ENCODE data around the gene PDZD4.

PDZD4 gene

GRCh38 chrX:153769865-153770600, 60.3 kb downstream of the PDZD4 start:
- no peak for DNase-seq

- no peak for DNase-seq
Observed at GRCh38 chrX:153769158-153769864, 61.0 kb downstream of the PDZD4 start.

- DNase-seq: no peak
Observed at GRCh38 chrX:153768311-153769157, 61.8 kb downstream of the PDZD4 start.

GRCh38 chrX:153767674-153768055, 62.7 kb downstream of the PDZD4 start:
- DNase-seq: no peak

- DNase-seq: no peak
Observed at GRCh38 chrX:153766871-153767673, 63.3 kb downstream of the PDZD4 start.

GRCh38 chrX:153766098-153766817, 64.1 kb downstream of the PDZD4 start:
- peak; percentile 32 to 36 for DNase-seq

GRCh38 chrX:153765138-153766079, 64.9 kb downstream of the PDZD4 start:
- no peak for DNase-seq

GRCh38 chrX:153764786-153765137, 65.6 kb downstream of the PDZD4 start:
- DNase-seq: no peak

GRCh38 chrX:153763989-153764755, 66.2 kb downstream of the PDZD4 start, which contains the start of gene PLXNB3:
TSS of gene PLXNB3 (plus strand) at chrX:153764249. CDS start at chrX:153765536, 1,287 bp downstream.
- DNase-seq: peak; percentile 78 to 82

GRCh38 chrX:153763298-153763932, 66.9 kb downstream of the PDZD4 start:
- no peak for DNase-seq

- no peak for DNase-seq
Observed at GRCh38 chrX:153762626-153763173, 67.6 kb downstream of the PDZD4 start.

GRCh38 chrX:153761863-153762262, 68.5 kb downstream of the PDZD4 start:
- no peak for DNase-seq

- DNase-seq: no peak
Observed at GRCh38 chrX:153755136-153755535, 75.2 kb downstream of the PDZD4 start.
